Measurements from ENCODE around the gene MATCAP1. TPM values are rescaled to one million over a fixed set of nuclear protein-coding genes. Genes with fewer than 3 reads are reported as not detected.

The MATCAP1 gene
- total and polyA plus RNA-seq, 2 of the 13 experiments (the other 11 are each of a cell fraction or from before 2014, with no cell fraction given), result 11.2 to 24.5 TPM

- peak; percentile 82 for TF ChIP-seq ZBTB43 (CRISPR knock-in tag; conservative IDR thresholded peaks at IDR 0.05)
- TF ChIP-seq ZNF737 (CRISPR knock-in tag; IDR thresholded peaks at IDR 0.05; ENCODE audit: borderline replicate concordance), result 0 out of 2 replicates have a peak, but pooled peaks have one; percentile 20
- 0 out of 2 replicates have a peak, but pooled peaks have one; percentile 45 for TF ChIP-seq ZNF773 (CRISPR knock-in tag; IDR thresholded peaks at IDR 0.05; ENCODE audit: borderline replicate concordance)
- TF ChIP-seq NCOA2 (CRISPR knock-in tag; IDR thresholded peaks at IDR 0.05), result peak; percentile 65
- TF ChIP-seq RCOR2 (CRISPR knock-in tag; IDR thresholded peaks at IDR 0.05), result peak; percentile 65; the same call in 1 of the 2 replicates
- no peak for TF ChIP-seq BCL3 (CRISPR knock-in tag; IDR thresholded peaks at IDR 0.05)
- TF ChIP-seq ZNF33B (CRISPR knock-in tag; IDR thresholded peaks at IDR 0.05), result no peak; the same call in none of the 2 replicates
- TF ChIP-seq ZFYVE20 (CRISPR knock-in tag; IDR thresholded peaks at IDR 0.05; ENCODE audit: borderline replicate concordance, low read depth), result no peak
- TF ChIP-seq ZHX2 (IDR thresholded peaks at IDR 0.05; ENCODE audit: low read depth), result peak; percentile 96
- no peak for TF ChIP-seq ZHX2 (CRISPR knock-in tag; IDR thresholded peaks at IDR 0.05; ENCODE audit: borderline replicate concordance)
Observed at GRCh38 chr16:67226804-67227566, 43.2 kb upstream of the MATCAP1 start, which contains the start of gene TMEM208 (continued).

Data from HepG2 (cell line).